RWPE2 (cell line): ENCODE results near the gene MPL.

ENCODE experiments used
- ATAC-seq: fragments of 200-7000 bp; cut with Tn5 transposase; 3 replicates; pipeline ENCODE4 v1.9.1; 2021; ENCODE audit warnings: low read depth
- DNase-seq: peaks from one replicate; pipeline ENCODE4 v3.0.0-alpha.2; 2020; ENCODE audit warnings: low spot score
- H3K27ac ChIP-seq: fragments of 450-650 bp; 2 replicates; pipeline ENCODE4 v1.5.1; 2017; ENCODE audit warnings: mild to moderate bottlenecking; ENCODE audit not compliant: poor library complexity, severe bottlenecking
- H3K27me3 ChIP-seq: fragments of 250-450 bp; sonication (Bioruptor Pico); 2 replicates; pipeline ENCODE4 v1.5.1; 2021; ENCODE audit warnings: mild to moderate bottlenecking, moderate library complexity; ENCODE audit not compliant: insufficient read depth, poor library complexity, severe bottlenecking
- H3K36me3 ChIP-seq: fragments of 250-450 bp; sonication (Bioruptor Pico); 2 replicates; pipeline ENCODE4 v1.5.1; 2020; ENCODE audit warnings: low read depth, mild to moderate bottlenecking, moderate library complexity
- H3K4me1 ChIP-seq: fragments of 250-450 bp; sonication (Bioruptor Pico); 2 replicates; pipeline ENCODE4 v1.5.1; 2021; ENCODE audit warnings: mild to moderate bottlenecking, moderate library complexity; ENCODE audit not compliant: insufficient read depth, poor library complexity, severe bottlenecking
- H3K4me3 ChIP-seq: fragments of 250-450 bp; sonication (Bioruptor Pico); 2 replicates; pipeline ENCODE4 v1.5.1; 2021; ENCODE audit warnings: mild to moderate bottlenecking, moderate library complexity; ENCODE audit not compliant: severe bottlenecking
- H3K9me3 ChIP-seq: fragments of 250-450 bp; sonication (Bioruptor Pico); 2 replicates; pipeline ENCODE4 v1.5.1; 2021; ENCODE audit warnings: mild to moderate bottlenecking, moderate library complexity; ENCODE audit not compliant: severe bottlenecking
- CTCF ChIP-seq: fragments of 450-650 bp; IDR thresholded peaks from one replicate; pipeline ENCODE4 v1.5.1; 2017; ENCODE audit warnings: mild to moderate bottlenecking, moderate library complexity; ENCODE audit not compliant: poor library complexity, severe bottlenecking

Gene MPL

GRCh38 chr1:43305926-43306687, 31.5 kb upstream of the MPL start:
- Histone ChIP-seq H3K36me3 (no peaks in the 10 kb centered on the region), H3K4me1 (no peaks in the 10 kb centered on the region), H3K4me3 (no peak overlapping the region), H3K27ac (no peak overlapping the region), H3K9me3 (no peaks in the 10 kb centered on the region), H3K27me3 (no peaks in the 10 kb centered on the region)
- DNase-seq (no peak), ATAC-seq (no peak)
- TF ChIP-seq CTCF: no peak

- H3K4me1 ChIP-seq: no peaks in the 10 kb centered on the region
- TF ChIP-seq CTCF: no peak
- H3K36me3 ChIP-seq: no peaks in the 10 kb centered on the region
- H3K9me3 ChIP-seq: no peaks in the 10 kb centered on the region
- ATAC-seq: no peak
- no peak overlapping the region for H3K4me3 ChIP-seq
- H3K27me3 ChIP-seq: no peaks in the 10 kb centered on the region
- no peak for DNase-seq
- no peak overlapping the region for H3K27ac ChIP-seq
Measured at GRCh38 chr1:43306688-43307457, 30.7 kb upstream of the MPL start.

GRCh38 chr1:43307458-43308158, 30.0 kb upstream of the MPL start:
- Histone ChIP-seq H3K27me3 (no peaks in the 10 kb centered on the region), H3K36me3 (no peaks in the 10 kb centered on the region), H3K4me1 (no peaks in the 10 kb centered on the region), H3K27ac (no peak overlapping the region), H3K9me3 (no peaks in the 10 kb centered on the region), H3K4me3 (no peak overlapping the region)
- no peak for DNase-seq
- no peak for TF ChIP-seq CTCF
- no peak for ATAC-seq

GRCh38 chr1:43308635-43309404, 28.8 kb upstream of the MPL start:
- no peak overlapping the region for H3K27ac ChIP-seq
- H3K36me3 ChIP-seq: no peaks in the 10 kb centered on the region
- DNase-seq: no peak
- H3K9me3 ChIP-seq: no peaks in the 10 kb centered on the region
- H3K27me3 ChIP-seq: no peaks in the 10 kb centered on the region
- H3K4me1 ChIP-seq: no peaks in the 10 kb centered on the region
- no peak overlapping the region for H3K4me3 ChIP-seq
- no peak for TF ChIP-seq CTCF
- ATAC-seq: no peak
